CD4-positive, alpha-beta T cell (primary cell): ENCODE data around the gene PXMP2. TPM values are rescaled to one million over a fixed set of nuclear protein-coding genes. Genes with fewer than 3 reads are reported as not detected.

Source experiments
- ATAC-seq: fragments of 200-7000 bp; cut with Tn5 transposase; one replicate; pipeline ENCODE4 v1.10.0; 2022; ENCODE audit warnings: mild to moderate bottlenecking; ENCODE audit not compliant: poor library complexity
- CTCF ChIA-PET: fragments of 350-600 bp; sonication (Branson Sonifier 250); formaldehyde crosslinking; loops from one replicate; lab custom pipeline; 2021; ENCODE audit warnings: antibody characterized with exemption, inconsistent platforms; lab: Charles Lee
- POLR2A ChIA-PET: fragments of 350-600 bp; sonication (Branson Sonifier 250); formaldehyde crosslinking; loops from one replicate; lab custom pipeline; 2021; ENCODE audit warnings: antibody characterized with exemption, inconsistent platforms; lab: Charles Lee
- DNase-seq, 14 experiments: peaks; one replicate each; pipeline ENCODE4 v3.0.0-alpha.2; 2013 to 2020; ENCODE audit warnings: mixed read lengths in 2 of 14
- H3K27ac ChIP-seq, 2 donors: one replicate each; pipeline versions ENCODE4 v1.5.1 to v1.7.0; 2013; ENCODE audit warnings: low read length in 2 of 2, low read depth in 1 of 2, mild to moderate bottlenecking in 1 of 2
- H3K27me3 ChIP-seq, 2 experiments: 1 replicate in 1 of 2; 2 replicates in 1 of 2; pipeline versions ENCODE4 v1.6.1 to v1.7.0; 2013; ENCODE audit warnings: low read length in 2 of 2, control low read depth in 1 of 2, mild to moderate bottlenecking in 1 of 2, moderate library complexity in 1 of 2; ENCODE audit not compliant: insufficient read depth in 2 of 2, control insufficient read depth in 1 of 2
- H3K36me3 ChIP-seq: one replicate; pipeline ENCODE4 v1.6.1; 2013; ENCODE audit warnings: low read length, control low read depth; ENCODE audit not compliant: insufficient read depth
- H3K4me1 ChIP-seq: one replicate; pipeline ENCODE4 v1.6.1; 2013; ENCODE audit warnings: low read length, control low read depth; ENCODE audit not compliant: insufficient read depth
- H3K4me3 ChIP-seq: one replicate; pipeline ENCODE4 v1.5.1; 2013; ENCODE audit warnings: mild to moderate bottlenecking, low read length, moderate library complexity
- H3K9me3 ChIP-seq, 2 experiments: 1 replicate in 1 of 2; 2 replicates in 1 of 2; pipeline versions ENCODE4 v1.6.1 to v1.7.0; 2013; ENCODE audit warnings: low read length in 2 of 2, mild to moderate bottlenecking in 2 of 2, control low read depth in 1 of 2, moderate library complexity in 1 of 2; ENCODE audit not compliant: control insufficient read depth in 1 of 2, insufficient read depth in 1 of 2
- H3K27ac Mint-ChIP-seq: one replicate; pipeline ENCODE4 v1.8.0; 2020; ENCODE audit warnings: mixed read lengths
- H3K27me3 Mint-ChIP-seq: one replicate; pipeline ENCODE4 v1.8.0; 2021; ENCODE audit warnings: mixed read lengths
- H3K36me3 Mint-ChIP-seq: one replicate; pipeline ENCODE4 v1.8.0; 2021; ENCODE audit warnings: low read depth, mixed read lengths
- H3K4me1 Mint-ChIP-seq: one replicate; pipeline ENCODE4 v1.8.0; 2021; ENCODE audit warnings: low read depth, mixed read lengths
- H3K4me3 Mint-ChIP-seq: one replicate; pipeline ENCODE4 v1.8.0; 2020; ENCODE audit warnings: mild to moderate bottlenecking, mixed read lengths
- H3K9me3 Mint-ChIP-seq: one replicate; pipeline ENCODE4 v1.8.0; 2020; ENCODE audit warnings: mixed read lengths
- CTCF ChIP-seq: fragments of 200-600 bp; IDR thresholded peaks from one replicate; pipeline ENCODE4 v1.8.0; 2022; ENCODE audit warnings: antibody characterized with exemption, mild to moderate bottlenecking
- intact Hi-C, 2 experiments: fragments of 100-400 bp; cut with DNase I in 1 of 2; cut with micrococcal nuclease in 1 of 2; formaldehyde crosslinking; loops; one replicate each; pipeline versions ENCODE4 v1.15.1 to v1.9.0; 2023 to 2025; cut with DNase I, micrococcal nuclease
- total RNA-seq, 174 experiments: library from RNA in 2 of 174; stranded (reverse) in 2 of 174; gene quantifications; one replicate each; pipeline ENCODE4 v1.2.3 and lab custom pipeline; 2021 to 2026

Gene PXMP2
- total RNA-seq, 2 experiments from 2014 or later: 2.1 to 2.6 TPM

GRCh38 chr12:132677492-132677891 is 9.9 kb upstream of the PXMP2 start:
- H3K4me1 Mint-ChIP-seq: no peaks in the 10 kb centered on the region
- Histone ChIP-seq H3K9me3 (no peaks in the 10 kb centered on the region), H3K36me3 (peaks cover 59% of the 10 kb centered on the region), H3K4me3 (no peak overlapping the region), H3K27ac (no peak overlapping the region), H3K4me1 (no peaks in the 10 kb centered on the region), H3K27me3 (no peaks in the 10 kb centered on the region)
- ChIA-PET POLR2A (no interaction called here), CTCF (no interaction called here)
- ATAC-seq (no peak), DNase-seq (no peak)
- TF ChIP-seq CTCF: no peak
- H3K27me3 Mint-ChIP-seq: no peaks in the 10 kb centered on the region
- H3K4me3 Mint-ChIP-seq: no peak overlapping the region
- no peaks in the 10 kb centered on the region for H3K9me3 Mint-ChIP-seq
- peaks cover 79% of the 10 kb centered on the region for H3K36me3 Mint-ChIP-seq
- no peak overlapping the region for H3K27ac Mint-ChIP-seq
- intact Hi-C loops: no loop called here

GRCh38 chr12:132685400-132685799 is 2.0 kb upstream of the PXMP2 start:
- H3K27ac Mint-ChIP-seq: peak overlapping the region; percentile 51
- Histone ChIP-seq H3K27me3 (no peaks in the 10 kb centered on the region), H3K36me3 (peaks cover 3% of the 10 kb centered on the region), H3K4me3 (no peak overlapping the region), H3K27ac (no peak overlapping the region), H3K9me3 (no peaks in the 10 kb centered on the region), H3K4me1 (peaks cover 22% of the 10 kb centered on the region)
- DNase-seq (no peak), ATAC-seq (no peak)
- H3K27me3 Mint-ChIP-seq: no peaks in the 10 kb centered on the region
- H3K4me3 Mint-ChIP-seq: peak overlapping the region; percentile 89
- ChIA-PET POLR2A (interaction anchor here (0.7 to 0.8 kb wide), 2 partner anchors 23 to 144 kb away, joined by 3 read pairs; partner anchors contain the start of gene GOLGA3), CTCF (no interaction called here)
- TF ChIP-seq CTCF: no peak
- H3K36me3 Mint-ChIP-seq: peaks cover 16% of the 10 kb centered on the region
- intact Hi-C loops: loop anchor here (5.0 to 10.0 kb wide), 2 partner anchors 77 to 199 kb away; partner anchors contain the start of genes ANKLE2 (in 1 of the 2) and CHFR (in 1 of the 2)
- peaks cover 23% of the 10 kb centered on the region for H3K4me1 Mint-ChIP-seq
- no peaks in the 10 kb centered on the region for H3K9me3 Mint-ChIP-seq

GRCh38 chr12:132686825-132687210 is 569 bp upstream of the PXMP2 start:
- H3K4me3 ChIP-seq: peak overlapping the region; percentile 48
- no peaks in the 10 kb centered on the region for H3K9me3 Mint-ChIP-seq

More at GRCh38 chr12:132686825-132687210, 569 bp upstream of the PXMP2 start:
- no peak overlapping the region for H3K27ac Mint-ChIP-seq
- peak overlapping the region; percentile 62 for H3K4me3 Mint-ChIP-seq
- Histone ChIP-seq H3K9me3 (no peaks in the 10 kb centered on the region), H3K27ac (no peak overlapping the region), H3K27me3 (no peaks in the 10 kb centered on the region), H3K36me3 (no peaks in the 10 kb centered on the region), H3K4me1 (peaks cover 22% of the 10 kb centered on the region)
- intact Hi-C loops: loop anchor here (1.0 to 10.0 kb wide), 4 partner anchors 23 to 198 kb away; partner anchors contain the start of genes PGAM5 (in 2 of the 2), ANKLE2 (in 1 of the 2) and CHFR (in 1 of the 2)
- POLR2A ChIA-PET: interaction anchor here (1.0 kb wide), 1 partner anchor 24 kb away, joined by 4 read pairs; the partner anchor contains the start of gene PGAM5
- H3K27me3 Mint-ChIP-seq: no peaks in the 10 kb centered on the region
- CTCF ChIA-PET: no interaction called here
- H3K4me1 Mint-ChIP-seq: peaks cover 23% of the 10 kb centered on the region
- no peak for TF ChIP-seq CTCF
- ATAC-seq: peak; percentile 45
- H3K36me3 Mint-ChIP-seq: peaks cover 5% of the 10 kb centered on the region
- peak in 1 of 14 experiments; percentile 6 for DNase-seq
